Mesendoderm (in vitro differentiated cells): ENCODE data around the gene AFF2.

ENCODE experiments used
- DNase-seq: peaks from one replicate; pipeline ENCODE4 v3.0.0; 2013
- H2AK5ac ChIP-seq: 2 replicates; pipeline ENCODE4 v1.6.1; 2013; ENCODE audit warnings: low read length, inconsistent platforms
- H2BK120ac ChIP-seq: 2 replicates; pipeline ENCODE4 v1.6.1; 2013; ENCODE audit warnings: low read depth, mild to moderate bottlenecking, low read length, moderate library complexity, mixed read lengths
- H2BK15ac ChIP-seq: replicated peaks from 2 replicates; pipeline ENCODE4 v1.6.1; 2013; ENCODE audit warnings: low read depth, mild to moderate bottlenecking, moderate library complexity
- H2BK5ac ChIP-seq: 2 replicates; pipeline ENCODE4 v1.6.1; 2013; ENCODE audit warnings: low read length, inconsistent platforms
- H3K18ac ChIP-seq: 2 replicates; pipeline ENCODE4 v1.6.1; 2013; ENCODE audit warnings: mild to moderate bottlenecking, low read length, mixed read lengths
- H3K23ac ChIP-seq: one replicate; pipeline ENCODE4 v1.6.1; 2013; ENCODE audit warnings: low read length
- H3K27ac ChIP-seq: 2 replicates; pipeline ENCODE4 v1.5.1; 2013; ENCODE audit warnings: low read depth, mild to moderate bottlenecking, inconsistent platforms, low read length, moderate library complexity
- H3K27me3 ChIP-seq: 2 replicates; pipeline ENCODE4 v1.6.1; 2013; ENCODE audit warnings: low read length, control low read depth, mild to moderate bottlenecking, inconsistent platforms; ENCODE audit not compliant: insufficient read depth, poor library complexity
- H3K36me3 ChIP-seq: 2 replicates; pipeline ENCODE4 v1.6.1; 2013; ENCODE audit warnings: low read length, inconsistent platforms; ENCODE audit not compliant: control insufficient read depth, insufficient read depth
- H3K4ac ChIP-seq: one replicate; pipeline ENCODE4 v1.6.1; 2013; ENCODE audit warnings: low read depth, mild to moderate bottlenecking, low read length, moderate library complexity
- H3K4me1 ChIP-seq: 2 replicates; pipeline ENCODE4 v1.6.1; 2013; ENCODE audit warnings: low read depth, low read length, inconsistent platforms; ENCODE audit not compliant: control insufficient read depth
- H3K4me2 ChIP-seq: 2 replicates; pipeline ENCODE4 v1.6.1; 2013; ENCODE audit warnings: low read length
- H3K4me3 ChIP-seq: 2 replicates; pipeline ENCODE4 v1.5.1; 2013; ENCODE audit warnings: mild to moderate bottlenecking, low read length
- H3K56ac ChIP-seq: one replicate; pipeline ENCODE4 v1.6.1; 2013; ENCODE audit warnings: low read length
- H3K79me1 ChIP-seq: 2 replicates; pipeline ENCODE4 v1.6.1; 2013; ENCODE audit warnings: low read length, inconsistent platforms
- H3K79me2 ChIP-seq: 2 replicates; pipeline ENCODE4 v1.6.1; 2013; ENCODE audit warnings: mild to moderate bottlenecking, low read length; ENCODE audit not compliant: control insufficient read depth, insufficient read depth
- H3K9ac ChIP-seq: 2 replicates; pipeline ENCODE4 v1.6.1; 2013; ENCODE audit warnings: low read length, inconsistent platforms
- H4K5ac ChIP-seq: one replicate; pipeline ENCODE4 v1.6.1; 2013; ENCODE audit warnings: low read length
- H4K8ac ChIP-seq: one replicate; pipeline ENCODE4 v1.6.1; 2013; ENCODE audit warnings: low read depth, mild to moderate bottlenecking, control low read depth, low read length, moderate library complexity
- WGBS: extraction: QIAGEN DNeasy Blood & Tissue Kit; methylation state at CpG from one replicate; pipeline ENCODE4 v1.1.7; 2013; ENCODE audit warnings: low lambda C conversion rate, missing lambda C conversion rate; ENCODE audit not compliant: insufficient coverage; ENCODE audit errors: extremely low coverage; 5-methylcytosine and 5-hydroxymethylcytosine counted together

AFF2 gene

GRCh38 chrX:148615491-148615890 is 115.1 kb downstream of the AFF2 start:
- Histone ChIP-seq H3K9ac (no peak overlapping the region), H2AK5ac (no peak overlapping the region), H4K5ac (no peak overlapping the region), H3K56ac (no peak overlapping the region), H2BK120ac (no peak overlapping the region), H4K8ac (no peak overlapping the region), H3K4ac (no peak overlapping the region), H3K23ac (no peak overlapping the region), H2BK15ac (no peak overlapping the region), H3K18ac (no peak overlapping the region), H3K4me2 (no peak overlapping the region), H2BK5ac (no peak overlapping the region), H3K27ac (no peak overlapping the region), H3K27me3 (no peaks in the 10 kb centered on the region), H3K79me2 (no peaks in the 10 kb centered on the region), H3K4me3 (no peak overlapping the region), H3K4me1 (no peaks in the 10 kb centered on the region), H3K79me1 (no peaks in the 10 kb centered on the region), H3K36me3 (no peaks in the 10 kb centered on the region)
- WGBS, result no CpG with 5 or more reads among the region's 2 CpGs
- DNase-seq, result no peak

DNA sequence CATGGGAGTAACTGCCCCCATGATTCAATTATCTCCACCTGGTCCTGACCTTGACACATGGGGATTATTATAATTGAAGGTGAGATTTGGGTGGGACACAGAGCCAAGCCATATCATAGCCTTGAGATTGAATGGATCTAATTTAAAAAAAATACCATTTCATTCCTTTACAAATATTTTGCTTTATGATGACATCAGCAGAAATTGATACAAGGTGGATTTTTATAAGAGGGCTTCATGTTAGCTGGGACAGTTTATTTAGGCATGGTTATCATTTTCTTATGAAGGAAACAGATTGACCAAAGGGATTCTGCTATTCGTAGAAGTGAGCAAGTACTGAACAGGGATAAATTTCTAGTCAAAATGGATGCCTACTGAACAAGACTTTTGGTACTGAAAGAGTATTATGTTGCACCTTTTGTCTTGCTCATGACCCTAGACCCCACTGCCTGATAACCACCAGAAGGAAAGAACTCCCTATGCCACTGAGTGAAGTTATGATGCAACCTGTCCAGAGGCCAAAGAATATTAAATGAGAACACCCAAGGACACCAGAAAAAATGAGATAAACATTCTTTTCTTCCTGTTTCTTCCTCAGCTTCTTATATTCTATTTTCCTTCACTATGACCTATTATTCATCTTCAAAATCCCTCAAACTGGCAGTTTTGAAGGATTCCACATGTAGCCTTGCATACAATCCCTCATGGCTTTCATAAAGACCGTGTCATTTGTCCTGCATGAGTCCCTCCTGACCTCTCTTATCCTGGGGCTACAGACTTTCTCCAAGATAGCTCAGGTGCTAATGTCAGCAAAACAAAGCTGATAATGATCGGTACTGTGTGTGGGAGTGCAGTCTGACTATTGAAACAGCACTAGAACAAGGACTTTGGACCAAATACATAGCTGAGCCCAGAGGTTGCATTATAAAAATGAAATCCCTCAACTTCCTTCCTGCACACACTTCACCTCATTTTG is 118.3 kb downstream of the AFF2 start:
- Histone ChIP-seq H2BK120ac (no peak overlapping the region), H2BK15ac (no peak overlapping the region), H3K27me3 (no peaks in the 10 kb centered on the region), H3K23ac (no peak overlapping the region), H4K5ac (no peak overlapping the region), H2BK5ac (no peak overlapping the region), H4K8ac (no peak overlapping the region), H2AK5ac (no peak overlapping the region), H3K27ac (no peak overlapping the region), H3K4me2 (no peak overlapping the region), H3K4me3 (no peak overlapping the region), H3K79me1 (no peaks in the 10 kb centered on the region), H3K4ac (no peak overlapping the region), H3K79me2 (no peaks in the 10 kb centered on the region), H3K9ac (no peak overlapping the region), H3K36me3 (no peaks in the 10 kb centered on the region), H3K56ac (no peak overlapping the region), H3K4me1 (no peaks in the 10 kb centered on the region), H3K18ac (no peak overlapping the region)
- no CpG with 5 or more reads among the region's 3 CpGs for WGBS
- no peak for DNase-seq

- Histone ChIP-seq H2AK5ac (no peak overlapping the region), H3K79me1 (no peaks in the 10 kb centered on the region), H4K8ac (no peak overlapping the region), H4K5ac (no peak overlapping the region), H3K27ac (no peak overlapping the region), H3K4me2 (no peak overlapping the region), H3K18ac (no peak overlapping the region), H3K9ac (no peak overlapping the region), H3K79me2 (no peaks in the 10 kb centered on the region), H3K23ac (no peak overlapping the region), H2BK5ac (no peak overlapping the region), H3K27me3 (no peaks in the 10 kb centered on the region), H2BK15ac (no peak overlapping the region), H3K56ac (no peak overlapping the region), H2BK120ac (no peak overlapping the region), H3K4me3 (no peak overlapping the region), H3K4me1 (no peaks in the 10 kb centered on the region), H3K4ac (no peak overlapping the region), H3K36me3 (no peaks in the 10 kb centered on the region)
- WGBS, result no CpG with 5 or more reads among the region's 4 CpGs
- DNase-seq, result no peak
These were observed 119.6 kb downstream of the AFF2 start for GRCh38 chrX:148620023-148620422.

- Histone ChIP-seq H3K23ac (no peak overlapping the region), H3K18ac (no peak overlapping the region), H2BK120ac (no peak overlapping the region), H3K4me2 (no peak overlapping the region), H3K4ac (no peak overlapping the region), H4K5ac (no peak overlapping the region), H3K27me3 (no peaks in the 10 kb centered on the region), H3K79me2 (no peaks in the 10 kb centered on the region), H3K79me1 (no peaks in the 10 kb centered on the region), H3K36me3 (no peaks in the 10 kb centered on the region), H3K4me1 (no peaks in the 10 kb centered on the region), H3K9ac (no peak overlapping the region), H3K56ac (no peak overlapping the region), H3K4me3 (no peak overlapping the region), H2AK5ac (no peak overlapping the region), H2BK5ac (no peak overlapping the region), H2BK15ac (no peak overlapping the region), H4K8ac (no peak overlapping the region), H3K27ac (no peak overlapping the region)
- no peak for DNase-seq
- no CpG with 5 or more reads among the region's 2 CpGs for WGBS
These were observed 124.6 kb downstream of the AFF2 start for GRCh38 chrX:148624951-148625474.

GRCh38 chrX:148628621-148629020 is 128.2 kb downstream of the AFF2 start:
- Histone ChIP-seq H3K56ac (no peak overlapping the region), H2AK5ac (no peak overlapping the region), H3K4ac (no peak overlapping the region), H3K36me3 (no peaks in the 10 kb centered on the region), H3K79me2 (no peaks in the 10 kb centered on the region), H3K4me3 (no peak overlapping the region), H3K79me1 (no peaks in the 10 kb centered on the region), H3K18ac (no peak overlapping the region), H4K5ac (no peak overlapping the region), H2BK120ac (no peak overlapping the region), H3K27me3 (no peaks in the 10 kb centered on the region), H3K27ac (no peak overlapping the region), H2BK15ac (no peak overlapping the region), H4K8ac (no peak overlapping the region), H3K23ac (no peak overlapping the region), H3K9ac (no peak overlapping the region), H3K4me2 (no peak overlapping the region), H3K4me1 (no peaks in the 10 kb centered on the region), H2BK5ac (no peak overlapping the region)
- DNase-seq, result no peak
